ENCODE measurements around the gene RAG1.

Gene RAG1

GRCh38 chr11:36628141-36628540 lies 60.3 kb downstream of the RAG1 start:
- DNase-seq (ENCODE audit: low read depth): no peak

DNA sequence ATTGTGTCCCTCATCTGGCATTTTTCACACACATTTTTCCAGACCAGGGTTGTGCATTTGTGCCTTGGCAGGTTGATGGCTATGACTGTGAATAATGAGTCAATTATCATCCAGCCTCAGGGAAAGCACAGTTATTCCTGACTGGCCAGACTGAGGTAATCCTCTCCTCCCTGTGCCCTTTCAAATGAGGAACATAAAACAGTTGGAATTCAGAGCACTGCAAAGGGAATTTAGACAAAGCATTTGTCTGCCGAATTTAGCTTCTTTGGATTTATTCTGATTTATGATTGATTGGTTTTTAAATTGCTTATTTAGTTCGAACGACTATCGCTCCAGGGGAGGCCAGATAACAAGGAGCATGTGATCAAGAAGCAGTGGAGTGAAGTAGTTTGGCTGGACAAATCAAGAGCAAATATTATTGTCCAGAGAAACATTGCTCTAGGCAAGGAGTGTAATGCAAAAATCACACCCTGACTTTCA lies 61.0 kb downstream of the RAG1 start:
- no peak for DNase-seq (ENCODE audit: low read depth)

Data from CMK (cell line).